Measurements from ENCODE around the gene SGPL1.

SGPL1 gene

DNA sequence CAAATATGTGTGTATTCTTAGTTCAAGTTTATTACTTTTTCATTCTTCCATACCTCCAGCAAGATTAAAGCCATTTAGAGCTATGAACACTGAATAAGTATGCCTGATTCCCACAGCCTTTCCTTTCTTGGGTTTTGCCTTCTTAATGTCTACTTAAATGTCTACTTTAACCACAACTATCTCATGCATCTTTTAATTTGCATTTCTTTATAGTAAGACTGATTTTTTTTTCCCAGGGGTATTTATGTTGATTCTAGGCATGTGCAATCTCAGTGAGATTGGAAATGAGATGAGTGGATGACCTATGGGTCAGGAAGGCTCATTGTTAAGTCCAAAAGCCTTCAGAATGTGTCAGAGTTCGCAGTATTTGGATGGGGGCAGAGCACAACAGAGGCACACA is 69.0 kb downstream of the SGPL1 start:
- DNase-seq (ENCODE audit: low read depth, low spot score), result no peak

DNA sequence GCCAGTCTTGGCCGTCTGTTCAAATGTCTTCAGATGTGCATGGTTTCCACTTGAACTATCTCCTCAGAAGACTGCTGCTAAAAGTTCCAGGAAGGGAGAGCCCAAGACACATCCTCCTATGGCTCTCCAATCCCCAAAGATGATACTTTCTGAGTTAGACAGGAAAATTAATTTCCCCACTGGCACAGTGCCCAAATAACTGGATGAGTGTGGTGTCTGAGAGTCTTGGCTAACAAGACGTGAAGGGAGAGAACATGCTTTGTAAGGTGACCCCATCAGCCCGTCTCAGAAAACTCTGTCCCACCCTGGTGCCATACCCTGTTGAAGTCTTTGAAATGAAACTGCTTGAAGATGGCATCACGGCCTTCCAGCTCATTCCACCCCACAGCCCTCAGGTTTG is 69.7 kb downstream of the SGPL1 start:
- no peak for DNase-seq (ENCODE audit: low read depth, low spot score)

DNA sequence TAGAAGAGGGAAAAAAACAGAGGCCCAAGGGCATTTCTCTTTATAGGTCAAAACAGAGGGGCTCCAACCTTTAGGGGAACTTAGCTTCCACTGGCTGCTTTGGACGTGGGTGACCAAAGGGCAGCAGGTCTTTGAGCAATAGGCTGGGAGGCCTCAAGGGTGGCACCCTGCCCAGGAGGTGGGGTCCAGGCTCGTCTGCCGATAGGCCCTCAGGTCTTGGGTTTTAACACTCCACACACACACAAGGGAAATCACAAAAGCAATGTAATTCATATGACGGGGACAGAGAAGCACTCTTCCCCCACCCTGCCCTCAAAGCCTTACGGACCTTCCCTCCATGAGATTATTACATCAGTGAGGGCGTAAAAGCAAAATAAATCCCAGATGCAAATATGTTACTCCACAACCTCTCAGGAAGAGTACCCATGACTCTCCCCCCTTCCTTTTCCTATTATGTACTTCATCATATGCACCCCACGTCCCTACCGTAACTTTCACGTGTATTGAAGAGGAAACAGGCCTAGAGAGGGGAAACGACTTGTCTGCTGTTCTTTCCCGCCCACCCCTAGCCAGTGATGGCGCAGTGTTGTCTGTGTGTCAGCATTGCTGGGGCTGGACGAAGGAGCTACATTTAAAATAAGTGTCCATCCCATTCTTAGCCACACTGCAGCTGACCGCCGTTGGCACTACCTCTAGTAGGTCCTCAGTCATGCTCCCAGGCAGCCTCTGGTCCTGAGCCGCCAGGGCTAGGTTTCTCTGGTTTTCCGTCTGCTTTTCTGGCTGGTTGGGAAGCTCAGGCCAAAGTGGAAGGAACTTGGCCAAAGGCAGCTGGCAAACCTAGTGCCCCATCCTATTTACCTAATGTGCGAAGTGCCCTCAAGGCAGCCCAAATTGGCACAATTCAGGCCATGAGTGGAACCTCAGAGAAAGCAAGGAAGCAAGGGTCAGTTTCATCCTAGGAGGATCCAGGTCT is 70.5 kb downstream of the SGPL1 start:
- no peak for DNase-seq (ENCODE audit: low read depth, low spot score)

DNA sequence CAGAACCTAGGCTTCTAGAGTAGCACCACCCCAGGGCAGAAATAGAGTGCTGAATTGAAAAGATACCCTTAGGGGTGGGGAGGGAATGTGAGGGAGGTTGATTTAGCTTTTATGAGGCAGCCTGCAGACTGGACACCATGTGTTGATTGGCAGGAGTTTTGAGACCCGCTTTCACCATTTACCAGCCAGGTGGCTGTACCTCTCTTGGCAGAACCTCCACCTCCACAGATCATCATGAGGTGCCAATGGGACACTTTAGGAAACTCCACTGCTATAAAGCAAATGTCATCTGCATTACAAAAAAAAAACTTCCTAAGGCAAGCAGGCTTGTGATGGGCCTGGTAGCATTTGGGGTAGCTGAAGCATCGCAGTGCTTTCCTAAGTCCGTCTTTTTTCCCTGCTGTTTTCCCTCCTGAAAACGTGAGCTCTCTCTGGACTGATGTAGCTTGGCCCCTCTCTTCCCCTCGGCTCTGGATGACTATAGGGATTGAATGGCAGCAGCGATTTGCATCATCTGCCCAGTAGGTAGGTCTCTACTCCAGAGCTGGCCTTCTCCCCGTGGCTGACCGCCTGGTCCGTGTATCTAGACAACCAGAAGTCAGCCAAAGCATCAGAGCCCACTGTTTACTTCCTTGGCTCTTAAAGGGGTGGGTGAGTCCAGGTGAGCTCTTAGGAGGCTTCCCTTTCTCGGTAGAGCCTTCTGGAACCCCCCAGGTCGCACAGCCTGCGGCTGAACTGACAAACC is 71.3 kb downstream of the SGPL1 start:
- no peak for DNase-seq (ENCODE audit: low read depth, low spot score)

DNA sequence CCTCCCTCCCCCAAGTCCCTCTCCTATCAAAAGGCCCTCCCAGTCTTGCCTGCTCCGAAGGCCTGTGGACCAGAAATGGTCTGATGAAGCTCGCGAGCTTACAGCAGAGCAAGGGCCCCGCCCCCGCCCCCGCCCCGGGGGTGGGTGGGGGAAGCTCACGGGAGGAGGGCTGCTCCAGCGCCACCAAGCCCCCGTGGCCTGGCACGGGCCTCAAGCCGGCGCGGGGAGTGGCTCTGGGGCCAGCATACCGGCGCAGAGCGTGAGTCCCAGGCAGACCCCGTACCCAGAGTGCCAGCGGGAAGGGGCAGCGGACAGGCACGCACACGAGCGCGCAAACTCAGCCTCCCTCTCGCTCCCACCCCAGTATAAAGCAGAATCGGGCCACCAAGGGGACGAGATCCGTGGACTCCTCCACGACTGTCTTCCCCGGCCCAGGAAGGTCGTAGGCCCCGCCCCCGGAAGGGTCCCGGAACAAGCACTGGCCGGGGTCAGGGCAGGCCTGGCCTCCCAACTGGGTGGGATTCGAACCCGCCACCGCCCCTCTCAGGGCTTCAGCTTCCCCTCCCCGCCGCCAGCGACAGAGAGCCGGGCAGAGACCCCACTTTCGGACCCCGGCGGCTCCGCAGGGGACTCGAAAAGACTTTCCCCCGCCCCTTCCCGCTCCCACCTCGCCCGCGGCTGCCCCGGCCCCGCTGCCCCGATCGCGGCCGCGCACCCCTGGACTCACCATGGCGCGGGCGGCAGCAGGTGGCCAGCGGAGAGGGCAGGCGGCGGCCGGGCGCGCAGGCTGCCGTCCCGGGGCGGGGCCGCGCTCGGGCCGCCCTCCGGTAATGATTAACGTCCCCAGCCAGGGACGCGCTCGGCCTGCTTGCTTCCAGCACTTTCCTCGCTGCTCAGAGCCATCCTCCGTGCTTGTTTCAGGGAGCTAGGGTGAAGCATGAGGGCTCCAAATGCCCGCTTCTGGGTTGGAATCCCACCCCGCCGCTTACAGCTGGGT is 72.4 kb downstream of the SGPL1 start, which contains the start of gene PCBD1:
Gene PCBD1, minus strand, starts transcription at position 762 of the 997 bp plus-strand sequence. Its CDS starts 32 bp downstream, at position 730.
- peak; percentile 49 for DNase-seq (ENCODE audit: low read depth, low spot score)

DNA sequence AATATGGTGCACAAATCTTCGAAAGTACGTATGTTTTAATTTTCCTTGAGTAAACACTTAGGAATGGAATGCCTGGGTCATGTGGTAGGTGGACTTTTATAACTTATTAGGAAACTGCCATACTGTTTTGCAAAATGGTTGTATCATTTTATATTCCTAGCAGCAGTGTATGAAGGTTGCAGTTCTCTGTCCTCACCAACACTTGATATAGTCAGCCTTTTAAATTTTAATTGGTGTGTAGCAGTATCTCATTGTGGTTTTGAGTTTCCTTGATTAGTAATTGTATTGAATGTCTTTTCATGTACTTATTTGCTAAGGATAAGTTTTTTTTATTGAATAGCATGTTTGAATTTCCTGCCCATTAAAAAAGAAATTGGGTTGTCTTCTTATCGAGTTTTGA is 73.5 kb downstream of the SGPL1 start:
- no peak for DNase-seq (ENCODE audit: low read depth, low spot score)

DNA sequence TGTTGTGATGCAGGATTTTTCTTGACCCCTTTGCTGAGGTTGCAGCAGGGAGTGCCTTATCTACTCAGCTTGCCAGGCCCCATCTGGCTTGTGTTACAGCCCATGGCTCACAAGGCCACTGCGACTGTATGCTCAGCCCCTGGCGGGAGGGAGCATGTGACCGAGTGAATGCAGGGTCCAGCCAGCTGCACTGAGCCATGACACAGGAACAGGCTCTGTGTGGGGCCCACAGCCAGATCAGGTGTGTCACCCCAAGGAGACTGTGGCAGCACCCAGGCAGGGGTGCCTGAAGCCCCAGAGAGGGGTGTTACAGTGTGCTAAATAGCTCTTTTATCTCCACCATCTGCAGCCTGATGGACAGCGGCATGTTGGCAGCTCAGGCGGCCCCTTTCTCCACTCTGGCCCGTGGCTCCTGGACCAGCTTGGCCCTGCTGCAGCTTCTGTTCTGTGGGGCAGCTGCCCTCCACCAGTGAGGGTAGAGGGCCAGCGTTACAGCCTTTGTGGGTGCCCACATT is 75.2 kb downstream of the SGPL1 start:
- DNase-seq (ENCODE audit: low read depth, low spot score), result no peak

DNA sequence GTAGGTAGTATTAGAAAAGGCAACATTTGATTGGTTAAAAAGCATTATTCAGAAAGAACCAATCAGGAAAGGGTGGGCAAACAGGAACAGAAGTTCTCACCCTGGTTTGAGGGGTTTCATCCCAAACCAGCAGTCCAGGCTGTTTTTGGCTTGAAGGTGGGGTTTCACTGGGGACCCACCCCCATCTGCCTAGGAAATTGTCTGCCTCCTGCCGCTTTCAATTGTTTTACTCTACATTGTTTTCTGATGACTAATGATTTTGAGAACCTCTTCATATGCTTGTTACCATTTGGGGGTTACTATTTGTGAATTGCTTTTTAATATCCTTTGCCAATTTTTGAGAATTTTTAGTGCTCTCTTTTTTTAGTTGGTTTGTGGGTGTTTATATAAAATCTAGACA is 75.9 kb downstream of the SGPL1 start:
- DNase-seq (ENCODE audit: low read depth, low spot score), result no peak

DNA sequence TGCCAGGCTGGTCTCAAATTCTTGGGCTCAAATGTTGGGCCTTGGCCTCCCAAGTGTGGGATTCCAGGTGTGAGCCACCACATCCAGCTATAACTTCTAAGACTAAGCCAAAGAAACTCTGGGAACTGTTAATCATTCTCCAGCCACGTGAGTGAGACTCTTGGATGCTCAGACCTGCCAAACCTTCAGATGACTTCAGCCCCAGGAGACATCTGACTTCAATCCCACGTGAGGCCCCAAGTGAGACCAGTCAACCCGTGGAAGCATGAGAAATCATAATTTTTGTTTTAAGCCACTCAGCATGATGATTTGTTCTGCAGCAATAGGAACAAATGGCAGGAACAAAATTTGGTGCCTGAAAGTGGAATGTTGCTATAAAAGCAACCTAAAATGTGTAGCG is 76.9 kb downstream of the SGPL1 start:
- DNase-seq (ENCODE audit: low read depth, low spot score), result no peak

DNA sequence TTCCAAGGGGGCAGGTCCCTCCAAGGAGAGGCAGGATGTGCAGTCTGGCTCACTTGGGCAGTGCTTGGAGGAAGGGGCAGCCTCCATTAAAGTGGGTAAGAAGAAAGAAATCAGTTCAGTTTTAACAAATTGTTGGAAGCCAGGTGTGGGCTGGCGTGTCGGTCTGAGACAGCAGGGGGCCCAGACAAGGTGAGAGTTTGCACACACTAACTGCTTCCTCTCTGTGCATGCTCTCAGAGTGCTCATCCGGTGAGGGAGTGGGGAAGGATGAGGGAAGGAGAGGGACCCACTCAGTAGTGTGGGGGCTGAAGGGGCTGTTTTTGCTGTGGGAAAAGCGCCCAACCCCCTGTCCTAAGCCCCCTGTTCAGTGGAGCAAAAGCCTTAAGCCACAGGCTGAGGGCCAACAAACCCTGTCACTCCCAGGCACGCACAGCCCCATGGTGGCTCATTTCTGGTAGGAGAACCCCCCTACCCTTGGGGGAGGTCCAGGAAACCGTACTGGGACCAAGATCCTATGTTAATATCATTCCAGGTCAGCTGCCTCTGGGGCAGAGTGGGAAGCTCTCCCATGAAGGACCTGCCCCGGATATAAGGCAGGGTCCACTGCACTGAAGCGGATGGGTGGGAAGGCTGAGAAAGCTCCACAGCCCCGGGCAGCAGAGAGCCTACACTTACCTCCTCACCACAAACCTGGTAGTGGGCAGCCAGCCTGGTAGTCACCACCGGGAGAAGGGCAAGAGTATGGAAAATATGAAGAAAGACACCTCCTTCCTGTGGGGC is 77.7 kb downstream of the SGPL1 start:
- no peak for DNase-seq (ENCODE audit: low read depth, low spot score)

DNA sequence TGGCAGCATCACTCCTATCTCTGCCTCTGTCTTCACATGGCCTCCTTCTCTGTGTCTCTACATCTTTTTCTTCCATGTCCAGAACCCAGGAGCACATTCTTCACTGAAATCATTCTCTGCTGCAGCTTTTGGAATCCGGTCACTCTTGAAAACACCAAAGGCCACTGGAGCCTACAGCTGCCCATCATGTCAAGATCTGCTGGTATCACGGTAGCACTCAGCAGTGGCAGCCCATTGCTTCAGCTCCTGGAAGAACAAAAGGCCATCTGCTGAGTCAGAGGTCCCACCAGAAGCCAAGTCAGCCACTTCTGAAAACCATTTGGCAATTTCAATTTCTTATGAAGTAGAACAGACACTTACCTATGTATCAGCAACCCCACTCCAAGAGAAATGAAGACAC is 78.7 kb downstream of the SGPL1 start:
- DNase-seq (ENCODE audit: low read depth, low spot score), result no peak

DNA sequence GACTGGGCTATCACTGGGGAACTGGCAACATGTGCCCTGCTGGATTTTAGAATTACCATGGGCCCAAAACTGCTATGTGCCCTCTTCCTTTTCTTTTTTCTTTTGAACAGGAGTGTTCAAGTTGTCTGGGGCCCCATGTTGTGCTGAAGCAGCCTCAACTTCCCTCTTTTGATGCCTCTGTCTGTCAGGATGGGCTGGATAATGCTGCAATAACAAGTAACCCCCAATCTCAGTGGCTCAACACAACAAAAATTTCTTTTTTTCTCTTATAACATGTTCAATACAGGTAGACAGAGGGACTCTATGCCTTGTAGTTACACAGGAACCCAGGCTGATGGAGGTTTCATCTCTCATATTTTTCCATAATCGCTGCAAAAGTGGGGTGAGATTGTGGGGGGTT is 80.8 kb downstream of the SGPL1 start:
- no peak for DNase-seq (ENCODE audit: low read depth, low spot score)

DNA sequence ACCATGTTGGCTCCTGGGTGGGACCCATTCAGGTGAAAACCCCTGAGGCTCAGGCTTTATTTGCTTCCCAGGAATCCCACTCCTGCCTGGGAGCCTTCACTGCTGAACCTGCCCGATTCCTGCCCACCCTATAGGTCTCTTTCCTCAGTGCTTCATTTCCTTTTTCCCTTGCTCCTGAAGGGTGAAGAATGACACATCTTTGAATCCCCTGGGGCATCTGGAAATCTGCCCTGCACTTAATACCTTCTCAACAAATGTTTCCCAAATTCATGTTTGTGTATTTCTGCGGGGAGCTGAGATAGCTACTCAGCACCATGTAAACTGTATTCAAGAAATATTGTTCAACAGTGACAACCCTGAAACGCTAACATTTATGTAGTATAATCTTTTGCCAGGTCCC is 82.9 kb downstream of the SGPL1 start:
- no peak for DNase-seq (ENCODE audit: low read depth, low spot score)

DNA sequence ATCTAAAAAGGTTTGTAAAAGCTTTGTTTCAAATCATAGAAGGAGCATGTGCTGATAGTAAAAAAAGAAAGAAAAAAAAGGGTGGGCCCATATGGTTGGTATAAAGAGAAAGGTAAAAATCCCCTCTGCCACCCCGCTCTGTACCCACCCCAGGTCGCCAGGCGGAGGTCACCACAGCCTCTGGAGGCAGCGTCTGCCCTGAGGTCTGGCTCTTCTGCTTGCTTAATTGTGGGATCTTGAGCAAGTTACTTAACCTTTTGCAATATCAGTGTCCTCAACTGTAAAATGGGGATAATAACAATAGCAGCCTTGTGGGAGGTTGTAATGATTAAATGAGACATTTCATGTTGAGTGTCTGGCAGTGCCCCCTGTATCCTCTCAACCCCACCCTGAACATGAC is 83.3 kb downstream of the SGPL1 start:
- DNase-seq (ENCODE audit: low read depth, low spot score), result no peak

DNA sequence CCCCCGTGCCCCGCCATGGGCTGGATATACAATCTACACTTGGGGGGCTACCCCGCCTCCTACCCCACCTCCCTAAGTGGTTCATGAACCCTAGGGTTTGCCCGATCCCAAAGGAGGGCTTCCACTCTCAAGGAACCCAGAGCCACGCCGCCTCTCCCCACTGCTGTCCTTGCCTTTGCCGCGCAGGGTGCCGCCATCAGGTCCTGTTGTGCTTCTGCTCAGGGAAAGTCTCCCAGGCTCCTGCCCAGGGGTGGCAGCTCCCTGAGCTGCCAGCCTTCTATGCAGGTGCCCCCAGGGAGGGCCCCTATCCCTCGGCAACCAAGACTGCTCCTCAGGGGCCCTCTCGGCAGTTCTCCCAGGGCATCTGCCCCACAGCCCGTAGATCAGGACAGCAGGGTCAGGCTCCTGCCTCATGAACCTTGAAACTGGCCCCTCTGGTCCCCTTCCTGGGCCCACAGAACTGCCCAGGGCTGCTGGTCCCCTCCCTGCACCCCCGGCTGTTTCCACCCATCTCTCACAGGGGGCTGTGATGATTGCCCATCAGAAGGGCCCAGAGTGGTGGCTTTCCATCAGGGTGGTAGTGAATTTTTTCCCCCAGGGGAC is 85.6 kb downstream of the SGPL1 start:
- no peak for DNase-seq (ENCODE audit: low read depth, low spot score)

DNA sequence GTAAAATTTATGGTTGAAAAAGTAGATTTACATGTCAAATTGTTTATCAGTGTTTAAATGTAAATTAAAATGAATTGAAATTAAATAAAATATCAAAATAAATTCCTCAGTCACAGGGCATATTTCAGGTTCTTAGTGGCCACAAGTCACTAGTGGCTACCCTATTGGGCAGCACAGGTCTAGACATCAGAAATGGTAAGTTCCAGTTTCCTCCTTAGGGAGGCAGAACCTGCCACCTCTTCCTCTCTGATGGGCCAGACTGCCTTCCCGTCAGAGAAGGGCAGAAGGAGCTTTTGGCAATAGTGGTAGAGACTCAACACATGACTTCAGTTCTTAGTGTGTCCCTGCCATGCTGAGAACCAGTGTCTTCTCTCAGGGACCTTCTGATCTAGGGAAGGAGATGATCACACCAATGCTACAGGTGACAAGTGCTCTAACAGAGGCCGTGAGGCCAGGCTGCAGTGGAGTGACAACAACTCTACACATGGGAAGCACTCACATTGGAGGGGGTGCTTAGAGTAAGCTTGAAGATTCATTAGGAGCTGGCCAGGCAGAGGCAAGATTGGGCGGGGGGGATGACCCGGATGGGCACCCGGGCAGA is 87.0 kb downstream of the SGPL1 start:
- no peak for DNase-seq (ENCODE audit: low read depth, low spot score)

DNA sequence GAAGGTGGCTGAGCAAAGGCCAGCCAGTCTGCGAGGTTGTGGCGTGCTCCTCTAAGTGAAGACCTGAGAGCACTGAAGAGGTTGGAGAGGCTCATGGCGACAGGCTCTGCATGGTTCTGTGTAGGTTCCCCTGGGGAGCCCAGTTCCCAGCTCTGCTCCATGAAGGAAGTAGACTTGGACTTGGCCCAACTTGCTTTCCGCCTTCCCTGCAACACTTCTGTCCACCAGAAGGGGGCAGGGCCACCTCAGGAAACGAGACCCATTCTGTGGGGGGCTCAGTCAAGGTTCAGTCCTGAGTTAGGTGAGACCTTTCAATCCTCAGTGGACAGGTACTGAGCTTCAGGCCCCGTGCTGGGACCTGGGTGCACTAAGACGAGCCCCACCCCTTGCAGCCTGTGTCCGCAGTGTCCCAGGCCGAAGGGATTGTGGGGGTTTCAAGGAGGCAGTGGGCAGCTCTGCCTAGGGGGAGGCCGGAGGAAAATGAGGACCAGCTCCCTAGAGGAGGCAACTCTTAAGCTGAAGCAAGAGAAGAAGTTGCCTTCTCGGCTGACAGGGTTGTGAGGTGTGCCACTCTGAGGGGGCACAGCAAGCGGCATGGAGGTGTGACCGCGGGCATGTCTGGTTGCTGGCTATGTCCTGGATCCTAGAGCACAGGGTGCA is 87.6 kb downstream of the SGPL1 start:
- DNase-seq (ENCODE audit: low read depth, low spot score), result no peak

DNA sequence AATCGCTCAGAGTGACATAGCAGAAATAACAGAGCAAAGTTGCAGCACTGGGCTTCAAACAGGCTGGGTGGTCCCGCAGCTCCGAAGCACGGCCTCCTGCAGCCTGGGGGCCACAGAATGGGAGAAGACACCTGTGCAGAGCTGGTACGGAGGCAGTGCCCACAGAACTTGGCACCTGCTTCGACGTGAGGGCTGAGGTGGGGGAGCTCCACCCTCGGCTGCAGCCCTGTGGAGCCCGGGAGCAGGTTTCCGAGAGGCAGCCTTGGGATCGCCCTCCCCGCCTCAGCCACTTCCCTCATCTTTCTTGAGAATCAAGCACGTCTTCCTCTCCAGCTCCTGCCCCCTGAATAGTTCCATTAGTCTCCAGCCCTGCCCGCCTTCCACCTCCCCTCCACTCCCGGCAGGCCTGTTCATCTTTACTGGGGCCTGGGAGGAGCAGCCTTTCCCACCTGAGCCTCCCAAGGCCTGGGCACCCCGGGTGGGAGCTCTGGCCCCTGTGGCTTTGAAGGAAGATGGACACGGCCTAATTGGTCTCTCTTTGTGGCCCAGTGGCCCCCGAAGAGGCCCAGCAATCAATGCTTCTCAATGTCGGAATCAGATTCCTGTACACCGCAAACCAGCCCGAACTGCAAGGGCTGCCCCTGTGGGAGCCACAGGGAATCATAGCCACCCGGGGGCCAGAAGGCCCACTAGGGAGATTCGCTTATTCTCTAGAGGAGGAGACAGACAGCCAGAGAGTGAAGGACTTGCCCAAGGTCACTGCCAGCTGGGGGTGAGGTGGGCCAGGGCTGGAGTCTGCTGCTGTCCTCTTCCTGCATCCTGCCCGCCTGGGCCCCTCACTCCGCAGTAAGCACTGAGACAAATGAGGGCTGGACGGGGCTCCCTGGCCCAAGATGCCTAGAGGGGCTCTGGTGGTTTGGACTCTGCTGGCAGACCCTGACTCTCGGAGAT is 89.6 kb downstream of the SGPL1 start:
- DNase-seq (ENCODE audit: low read depth, low spot score), result no peak

Data from activated naive CD8-positive, alpha-beta T cell treated with anti-CD3 and anti-CD28 coated beads, Interleukin-2, amount 50 U/mL, for 16 hours (primary cell).